Colon (tissue), 2 donors: Measurements from ENCODE around the gene GBP7.

Source experiments
- FAIRE-seq: peaks from 2 replicates; lab custom pipeline; 2012; peaks lifted over from hg19 to GRCh38; lab: Jason Lieb, UNC
- donor health status: control.
- donor health status: control.

GBP7 gene

DNA sequence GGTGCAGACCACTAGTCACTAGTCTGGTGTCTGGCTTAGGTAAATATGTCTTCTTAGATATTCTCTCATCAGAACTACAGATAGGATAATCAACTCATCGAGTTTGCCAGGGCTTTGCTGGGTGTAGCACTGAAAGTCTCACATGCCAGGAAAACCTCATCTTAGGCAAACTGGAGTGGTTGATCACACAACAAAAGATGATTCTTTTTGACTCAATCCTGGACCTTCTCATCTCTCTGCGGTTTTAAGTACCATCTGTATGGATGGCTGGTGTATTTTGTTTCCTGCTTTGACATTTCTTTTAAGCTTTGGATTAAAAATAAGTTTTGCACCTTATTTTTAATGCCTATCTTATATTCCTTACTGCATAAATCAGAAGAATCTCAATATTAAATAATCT lies 61.1 kb downstream of the GBP7 start:
- FAIRE-seq, result no peak

DNA sequence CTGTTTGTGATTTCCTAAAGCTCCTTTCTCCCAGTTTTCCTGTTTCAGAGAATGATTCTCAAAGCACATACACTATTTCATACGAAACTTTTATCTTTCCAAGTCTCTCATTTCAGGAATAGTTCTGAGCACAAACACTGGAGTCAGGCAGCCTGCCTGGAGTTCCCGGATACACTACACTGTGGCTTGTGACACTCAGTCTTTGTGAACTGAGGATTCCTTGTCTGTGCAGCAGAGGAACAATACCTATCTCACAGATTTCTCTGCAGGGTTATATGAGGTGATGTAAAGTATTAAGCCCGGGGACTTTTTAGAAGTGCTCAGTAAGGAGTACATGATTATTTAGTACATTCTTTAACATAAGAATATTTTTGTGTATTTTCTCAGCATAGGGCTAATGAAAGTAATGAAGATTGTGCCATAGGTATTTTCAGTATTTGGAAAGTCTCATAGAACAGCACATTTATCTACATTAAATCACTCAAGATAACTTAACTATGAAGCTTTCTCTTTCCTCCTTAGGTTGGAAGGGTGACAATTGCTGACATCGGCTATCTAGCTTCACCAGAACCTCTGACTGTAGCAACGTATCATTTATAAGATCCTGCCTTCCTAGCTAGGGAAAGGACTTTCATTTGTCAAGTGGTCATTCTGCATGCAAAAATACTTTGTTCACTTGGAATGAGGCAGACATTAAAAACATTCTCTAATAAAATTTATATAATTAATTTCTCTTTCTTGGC lies 62.8 kb downstream of the GBP7 start:
- FAIRE-seq, result no peak

DNA sequence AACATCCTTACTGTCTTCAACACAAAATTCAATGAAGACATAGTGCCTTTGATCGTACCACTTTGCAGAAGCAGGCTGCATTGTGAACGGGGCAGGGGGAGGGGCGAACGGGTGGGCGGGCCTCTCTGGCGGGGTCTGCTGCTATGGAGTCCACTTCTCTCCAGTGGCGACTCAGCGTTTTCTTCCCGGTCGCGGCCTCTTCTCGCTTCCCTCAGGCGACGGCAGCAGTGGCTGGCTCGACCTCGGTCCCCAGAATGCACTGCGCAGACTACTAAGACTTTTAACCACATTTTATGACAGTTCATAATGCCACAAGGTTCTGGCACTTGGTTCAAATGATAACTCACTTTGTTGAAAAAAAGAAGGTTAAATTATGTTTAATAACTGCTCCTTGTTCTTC lies 71.1 kb downstream of the GBP7 start:
- no peak for FAIRE-seq

- no peak for FAIRE-seq
These were observed 71.7 kb downstream of the GBP7 start for GRCh38 chr1:89104147-89104546.

DNA sequence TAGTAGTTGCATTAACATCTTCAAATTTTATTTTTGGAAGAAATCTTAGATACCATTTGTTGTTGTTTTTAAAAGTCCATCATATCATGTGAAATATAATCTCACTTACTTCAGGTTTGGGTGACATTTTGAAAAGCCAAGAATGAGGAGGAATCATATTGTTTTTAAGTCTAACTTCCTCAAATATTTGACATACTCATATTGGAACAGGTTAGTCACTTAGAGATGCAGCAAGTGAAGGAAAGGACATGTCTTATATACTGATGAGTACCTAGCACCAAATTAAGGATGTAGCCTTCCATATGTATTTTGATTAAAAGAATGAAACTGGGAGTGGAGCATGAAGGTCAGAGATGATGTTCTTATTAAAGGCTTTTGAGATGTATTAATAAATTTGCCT lies 73.8 kb downstream of the GBP7 start:
- FAIRE-seq, result no peak

- no peak for FAIRE-seq
These were observed 75.4 kb downstream of the GBP7 start for GRCh38 chr1:89100412-89100811.

- no peak for FAIRE-seq
These were observed 76.9 kb downstream of the GBP7 start for GRCh38 chr1:89098857-89099256.

GRCh38 chr1:89095737-89096136 lies 80.1 kb downstream of the GBP7 start:
- no peak for FAIRE-seq

GRCh38 chr1:89089962-89090361 lies 85.8 kb downstream of the GBP7 start:
- FAIRE-seq, result no peak

GRCh38 chr1:89088572-89088971 lies 87.2 kb downstream of the GBP7 start:
- FAIRE-seq, result no peak

DNA sequence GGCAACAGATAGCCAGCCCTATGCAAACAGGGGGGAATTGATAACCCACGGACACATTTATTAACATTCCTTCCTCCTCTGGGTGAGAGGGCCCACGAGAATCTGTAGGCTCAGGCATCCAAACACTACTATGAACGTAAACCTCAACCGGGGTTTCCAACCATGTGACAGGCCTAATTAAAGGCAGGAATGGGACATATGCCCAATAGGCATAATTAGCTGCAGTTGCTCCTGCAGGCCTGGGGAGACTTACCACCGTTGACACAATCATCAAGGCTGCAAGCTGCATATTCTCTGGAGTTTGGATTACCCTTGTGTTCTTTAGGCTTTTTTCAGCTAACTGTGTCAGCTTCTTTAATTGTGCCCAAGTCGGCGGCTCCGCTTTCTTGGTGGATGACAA lies 88.6 kb downstream of the GBP7 start:
- FAIRE-seq, result no peak

DNA sequence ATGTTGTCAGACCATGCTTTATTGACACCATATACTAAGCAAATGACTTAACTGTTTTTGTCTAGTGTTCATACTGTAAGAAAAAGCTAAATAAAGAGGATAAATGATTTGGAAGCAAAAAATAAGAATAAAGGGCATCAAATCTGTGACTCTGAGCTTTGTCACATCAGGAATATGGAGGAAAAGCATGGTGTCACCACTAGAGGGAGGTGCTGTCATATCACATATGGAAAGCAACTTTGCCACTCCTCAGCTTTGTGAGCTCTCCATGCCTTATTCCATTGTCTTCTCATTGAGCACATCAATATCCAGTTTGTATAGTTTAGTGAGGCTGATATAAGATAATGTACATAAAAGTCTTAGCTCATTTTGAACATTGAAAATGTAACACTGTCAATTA lies 90.0 kb downstream of the GBP7 start:
- no peak for FAIRE-seq
